Central memory CD4-positive, alpha-beta T cell (primary cell): Measurements from ENCODE around the gene ASXL3.

Source experiments
- DNase-seq: peaks from one replicate; pipeline ENCODE4 v3.0.0; 2022

Gene ASXL3

GRCh38 chr18:33664241-33664874 lies 86.3 kb downstream of the ASXL3 start:
- DNase-seq, result no peak

DNA sequence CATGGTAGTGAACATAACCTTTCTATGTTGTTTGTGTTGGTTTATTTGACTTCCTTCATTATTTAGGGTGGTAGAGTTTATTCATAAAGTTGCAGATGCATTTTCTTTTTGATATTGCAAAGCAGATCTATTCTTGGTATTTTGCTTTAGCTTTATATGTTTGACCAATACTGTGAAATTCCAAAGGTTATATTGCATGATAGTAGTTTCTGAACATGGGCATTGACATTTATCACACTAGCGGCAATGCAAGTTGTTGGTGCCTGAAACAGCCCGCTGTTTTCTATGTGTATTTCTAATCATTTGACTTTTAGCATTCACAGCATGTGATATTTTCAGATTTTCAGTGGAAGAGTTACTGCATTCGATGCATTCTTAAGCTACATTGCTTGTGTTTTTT lies 87.2 kb downstream of the ASXL3 start:
- DNase-seq, result no peak

- no peak for DNase-seq
Observed at GRCh38 chr18:33665641-33666040, 87.6 kb downstream of the ASXL3 start.

- no peak for DNase-seq
Observed at GRCh38 chr18:33666915-33667314, 88.9 kb downstream of the ASXL3 start.

GRCh38 chr18:33669589-33669988 lies 91.6 kb downstream of the ASXL3 start:
- DNase-seq, result no peak

DNA sequence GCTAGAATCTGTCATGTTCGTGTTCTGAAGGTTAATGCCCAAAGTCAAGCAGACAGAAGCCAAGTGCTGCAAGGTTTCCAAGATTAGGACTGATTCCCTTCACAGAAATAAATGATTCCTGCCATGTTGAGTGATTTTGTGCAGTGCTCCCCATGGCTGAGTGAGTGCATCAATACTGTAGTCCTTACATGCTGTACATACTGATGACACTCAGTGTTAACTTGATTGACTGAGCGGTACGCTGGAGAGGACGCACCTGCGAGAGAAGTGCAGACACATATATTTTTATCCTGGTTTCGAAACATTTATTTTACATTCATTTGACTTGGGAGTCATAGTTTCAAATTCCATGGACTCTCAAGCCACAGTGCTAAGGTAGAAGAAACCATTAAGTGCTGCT lies 92.0 kb downstream of the ASXL3 start:
- DNase-seq, result no peak

DNA sequence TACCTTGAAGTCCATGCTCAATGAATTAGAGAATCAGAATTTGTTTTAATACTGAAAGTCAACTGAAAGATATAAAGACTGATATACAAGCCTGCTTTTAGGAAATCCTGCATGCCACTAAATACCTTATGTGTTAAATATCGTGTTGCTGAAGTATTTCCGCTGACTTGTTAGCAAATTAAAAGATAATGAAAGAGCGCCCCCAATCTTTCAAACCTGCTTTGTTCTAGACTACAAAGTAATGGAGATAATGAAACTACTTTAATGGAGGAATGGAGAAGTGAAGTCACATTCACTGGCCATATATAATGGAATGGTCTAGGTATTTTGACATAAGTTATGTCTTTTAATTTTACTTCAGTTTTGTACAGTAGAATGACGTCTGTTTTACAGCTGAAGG lies 95.7 kb downstream of the ASXL3 start:
- DNase-seq, result no peak

DNA sequence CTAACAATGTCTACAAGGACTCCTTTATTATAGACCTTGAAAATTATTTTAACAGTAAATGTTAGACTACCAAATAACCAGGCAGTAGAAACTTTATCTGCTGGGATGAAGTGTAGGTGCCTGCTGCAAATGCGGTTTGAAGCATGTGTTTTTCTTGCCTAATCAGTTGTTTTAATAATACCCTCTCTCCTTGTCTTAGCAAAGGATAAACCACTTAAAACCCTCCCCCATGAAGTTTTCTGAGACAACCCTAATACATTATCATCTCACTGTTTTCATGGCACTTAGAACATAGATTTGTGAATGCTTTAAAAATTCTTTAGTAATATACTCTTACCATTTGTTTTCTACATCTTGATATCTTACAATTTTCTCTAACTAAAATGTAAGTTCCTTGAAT lies 98.6 kb downstream of the ASXL3 start:
- no peak for DNase-seq

- DNase-seq, result no peak
Observed at GRCh38 chr18:33677891-33678290, 99.9 kb downstream of the ASXL3 start.

DNA sequence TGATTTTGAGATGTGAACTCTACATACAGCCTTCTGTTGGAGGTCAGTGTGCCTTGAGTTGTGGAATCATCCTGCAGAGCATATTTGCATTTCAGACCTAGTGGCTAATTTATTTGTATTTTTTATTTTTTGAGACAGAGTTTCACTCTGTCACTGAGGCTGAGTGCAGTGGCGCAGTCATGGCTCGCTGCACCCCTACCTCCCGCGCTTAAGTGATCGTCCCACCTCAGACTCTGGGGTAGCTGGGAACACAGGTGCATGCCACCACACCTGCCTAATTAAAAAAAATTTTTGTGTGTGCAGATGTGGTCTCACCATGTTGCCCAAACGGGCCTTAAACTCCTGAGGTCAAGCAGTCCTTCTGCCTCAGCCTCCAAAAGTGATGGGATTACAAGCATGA lies 104.4 kb downstream of the ASXL3 start:
- DNase-seq, result no peak

- no peak for DNase-seq
Observed at GRCh38 chr18:33694593-33694992, 116.6 kb downstream of the ASXL3 start.

GRCh38 chr18:33696332-33697162 lies 118.5 kb downstream of the ASXL3 start:
- DNase-seq, result no peak

- DNase-seq, result no peak
Observed at GRCh38 chr18:33697498-33697897, 119.5 kb downstream of the ASXL3 start.

DNA sequence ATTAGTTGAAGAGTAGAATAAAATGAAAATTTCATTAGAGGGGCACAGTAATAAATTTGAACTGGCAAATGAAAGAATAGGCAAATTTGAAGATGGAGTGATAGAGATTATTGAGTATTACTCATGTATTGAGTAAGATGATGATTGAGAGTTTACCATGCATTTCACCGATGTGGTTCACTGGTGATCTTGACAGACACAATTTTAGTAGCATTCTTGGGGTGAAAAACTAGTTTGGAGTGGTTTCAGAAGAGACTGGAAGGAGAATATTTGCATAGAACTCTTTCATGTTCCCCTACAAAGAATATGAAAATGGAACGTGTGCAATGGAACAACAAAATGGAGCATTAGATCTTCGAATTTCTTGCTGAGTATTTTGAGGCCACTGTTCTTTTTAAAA lies 121.4 kb downstream of the ASXL3 start:
- no peak for DNase-seq

DNA sequence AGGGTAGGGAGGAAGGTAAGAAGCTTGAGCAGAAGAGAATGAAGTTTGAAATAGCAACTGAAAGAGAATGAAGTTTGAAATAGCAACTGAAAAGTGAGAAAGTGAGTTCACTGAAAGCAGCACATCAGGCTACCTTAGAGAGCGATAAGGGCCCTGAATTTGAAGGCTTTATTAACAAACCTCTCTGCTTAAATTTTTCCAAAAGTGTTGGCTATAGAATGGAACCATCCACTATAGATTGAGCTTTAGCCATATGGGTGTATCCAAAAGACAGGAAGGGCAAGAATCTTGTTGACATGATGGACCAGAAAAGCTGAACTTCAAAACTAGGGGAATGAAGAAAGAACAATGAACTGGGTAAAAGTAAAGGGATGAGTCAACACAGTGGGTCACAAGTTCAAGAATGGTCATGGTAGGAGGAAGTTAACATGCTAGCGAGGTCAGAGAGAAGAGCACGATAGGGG lies 122.5 kb downstream of the ASXL3 start:
- no peak for DNase-seq

GRCh38 chr18:33702625-33703024 lies 124.6 kb downstream of the ASXL3 start:
- no peak for DNase-seq

DNA sequence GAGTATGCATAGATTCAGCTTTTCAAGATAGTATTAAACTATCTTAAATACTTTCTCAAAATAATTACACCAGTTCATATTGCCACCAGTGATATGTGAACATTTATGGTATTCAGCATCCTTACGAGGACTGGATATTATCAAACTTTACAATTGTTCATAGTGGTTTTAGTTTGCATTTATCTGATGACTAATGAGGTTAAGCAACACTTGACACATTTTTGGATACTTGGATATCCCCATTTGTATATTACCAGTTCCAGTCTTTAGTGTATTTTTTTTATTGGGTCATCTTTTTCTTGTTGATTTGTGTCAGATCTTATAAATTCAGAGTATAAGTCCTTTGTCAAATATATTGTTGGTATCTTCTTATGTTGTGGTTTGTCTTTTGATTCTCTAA lies 128.4 kb downstream of the ASXL3 start:
- no peak for DNase-seq

- no peak for DNase-seq
Observed at GRCh38 chr18:33708876-33709275, 130.9 kb downstream of the ASXL3 start.

DNA sequence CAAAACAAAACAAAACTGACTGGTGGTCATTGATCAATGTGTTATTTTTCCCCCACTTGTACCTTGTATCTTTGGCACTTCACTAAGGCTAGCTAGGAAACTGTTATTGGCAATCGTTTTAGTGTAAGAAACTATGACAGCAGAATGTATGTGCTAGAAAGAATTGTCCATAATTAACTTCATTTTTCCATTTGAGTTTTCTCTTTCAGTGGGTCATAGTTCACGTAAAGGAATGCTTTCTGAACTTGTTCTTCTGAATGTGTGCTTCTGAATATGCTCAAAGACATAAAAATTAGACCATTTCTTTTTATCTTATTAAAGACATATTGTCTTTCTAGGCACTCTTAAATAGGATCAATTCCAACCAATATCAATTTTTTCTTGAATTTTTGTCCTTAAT lies 132.2 kb downstream of the ASXL3 start:
- DNase-seq, result no peak

GRCh38 chr18:33711514-33711913 lies 133.5 kb downstream of the ASXL3 start:
- DNase-seq, result no peak

- DNase-seq, result no peak
Observed at GRCh38 chr18:33712719-33713118, 134.7 kb downstream of the ASXL3 start.

DNA sequence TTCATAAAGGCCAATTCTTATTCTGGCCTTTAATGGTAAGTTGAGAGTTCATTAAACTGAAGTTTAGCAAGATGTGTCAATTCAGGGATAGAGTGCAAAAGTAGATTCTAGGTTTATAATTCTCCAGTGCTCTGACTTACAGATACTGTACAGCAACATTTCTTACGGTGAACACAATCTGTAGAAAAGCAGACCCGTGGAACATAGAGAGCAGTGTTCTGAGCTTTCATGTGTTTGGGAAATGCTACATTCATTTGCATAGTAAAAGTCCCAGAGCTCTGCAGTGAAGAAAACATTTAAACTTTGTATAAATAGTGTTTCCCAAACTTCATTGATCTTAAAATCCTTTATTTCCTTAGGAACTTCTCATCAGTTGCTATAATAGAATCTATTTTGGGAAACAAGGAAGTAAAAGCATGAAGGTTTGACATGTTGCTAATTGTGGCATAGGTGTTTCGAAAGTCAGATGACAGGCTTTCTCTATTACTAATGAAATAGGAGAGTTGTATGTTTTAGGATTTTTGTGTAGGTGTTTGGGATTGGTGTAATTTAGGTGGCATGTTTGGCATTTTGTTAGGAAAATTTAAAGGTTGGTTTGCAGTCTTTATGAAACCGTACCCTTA lies 138.2 kb downstream of the ASXL3 start:
- DNase-seq, result no peak

- DNase-seq, result no peak
Observed at GRCh38 chr18:33717339-33717738, 139.3 kb downstream of the ASXL3 start.

DNA sequence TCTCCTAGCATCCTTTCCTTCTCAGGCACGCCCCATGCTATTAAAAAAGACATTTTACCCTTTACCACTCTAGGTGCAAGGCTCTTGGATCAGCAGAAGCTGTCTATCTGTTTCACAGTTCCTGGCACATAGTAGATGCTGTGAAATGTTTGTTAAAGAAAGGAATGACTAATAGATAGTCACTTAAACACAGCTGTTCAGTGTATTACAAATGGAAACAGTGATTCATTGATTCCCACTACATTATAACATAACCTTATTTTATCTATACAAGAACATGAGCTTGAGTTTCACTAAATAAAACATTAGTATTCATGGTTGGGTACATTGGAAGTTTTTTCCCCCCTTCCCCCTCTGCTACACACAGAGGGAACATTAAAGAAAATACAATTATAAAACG lies 142.1 kb downstream of the ASXL3 start:
- no peak for DNase-seq
